HG02623 (cell line): ENCODE measurements around the gene IPO5.

Experiments used
- ATAC-seq: cut with Tn5 transposase; IDR thresholded peaks from one replicate; pipeline ENCODE4 v1.9.1; 2021; ENCODE audit warnings: moderate library complexity; ENCODE audit not compliant: unreplicated experiment

Gene IPO5

DNA sequence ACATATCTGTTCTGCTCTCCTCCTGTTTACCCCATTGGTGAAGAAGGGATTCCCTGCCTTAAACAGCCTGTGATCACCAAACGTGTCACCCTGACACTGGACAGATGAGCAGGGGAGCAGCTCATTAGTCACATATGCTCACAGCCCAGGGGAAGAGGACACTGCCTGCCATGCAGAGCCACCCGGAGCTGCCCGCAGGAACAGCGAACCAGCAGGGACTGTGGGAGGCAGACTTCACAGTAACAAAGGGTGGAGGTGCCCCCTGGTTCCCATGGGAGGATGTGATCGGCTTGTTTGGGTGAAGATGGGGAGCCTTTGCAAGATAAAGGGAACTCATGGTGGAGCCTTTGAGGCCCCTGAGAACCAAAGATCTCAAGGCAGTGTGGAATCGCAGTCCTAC is 100.8 kb downstream of the IPO5 start:
- ATAC-seq = no peak

DNA sequence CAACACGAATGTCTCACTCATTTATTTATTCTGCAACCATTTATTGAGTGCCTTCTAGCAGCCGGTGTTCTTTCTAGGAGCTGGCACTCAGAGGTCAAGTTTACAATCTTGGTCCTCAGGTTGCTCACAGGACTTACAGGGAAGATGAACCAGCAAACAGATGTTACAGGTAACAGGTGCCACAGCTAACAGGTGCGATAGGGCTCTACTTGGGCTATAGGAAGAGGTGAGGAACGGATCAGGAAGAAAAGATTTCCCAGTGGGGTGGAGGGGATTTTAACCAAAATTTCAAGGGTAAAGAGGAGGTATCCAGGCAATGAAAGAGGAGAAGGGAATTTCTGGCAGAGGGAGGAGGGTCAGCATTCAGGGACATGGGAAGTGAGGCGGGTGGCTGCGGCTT is 102.1 kb downstream of the IPO5 start:
- no peak for ATAC-seq

DNA sequence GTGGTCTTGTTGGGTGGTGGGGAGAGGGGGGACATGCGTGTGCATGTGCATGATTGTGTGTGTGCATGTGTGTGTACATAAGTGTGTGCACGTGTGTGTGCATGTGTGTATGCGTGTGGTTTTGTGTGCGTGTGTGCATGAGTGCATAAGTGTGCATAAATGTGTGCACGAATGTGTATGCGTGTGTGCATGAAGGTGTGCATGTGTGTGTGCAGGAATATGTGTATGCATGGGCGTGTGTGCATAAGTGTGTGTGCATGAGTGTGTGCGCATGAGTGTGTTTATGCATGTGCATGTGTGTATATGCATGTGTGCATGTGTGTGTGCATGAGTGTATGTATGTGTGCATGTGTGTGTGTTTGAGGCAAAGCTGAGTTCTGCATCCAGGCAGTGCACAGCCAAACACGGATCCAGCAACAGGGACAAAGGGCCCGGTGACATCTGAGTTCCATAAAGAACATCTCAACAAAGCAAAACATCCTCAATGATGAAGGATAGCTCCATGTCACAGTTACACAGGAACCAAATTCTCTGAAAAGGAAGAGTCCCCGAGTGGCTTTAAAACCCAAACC is 103.5 kb downstream of the IPO5 start:
- ATAC-seq = no peak

DNA sequence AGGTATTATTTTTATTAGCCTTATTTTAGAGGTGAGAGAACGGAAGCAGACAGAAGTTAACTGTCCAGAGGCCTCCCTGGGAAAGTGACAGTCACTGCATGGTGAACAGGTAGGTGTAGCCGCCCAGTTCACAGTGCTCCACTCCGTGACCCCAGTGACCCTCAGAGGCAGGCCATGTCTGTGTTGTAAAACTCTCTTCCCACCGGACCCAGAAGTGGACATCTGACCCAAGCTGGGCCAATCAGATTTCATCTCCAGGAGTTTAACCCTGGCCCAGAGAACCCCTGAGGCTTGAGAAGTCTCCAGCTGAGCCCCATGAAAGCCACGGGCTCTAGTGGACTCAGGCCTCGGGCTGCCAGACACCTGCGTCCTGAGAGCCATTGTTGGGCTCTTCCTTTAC is 105.8 kb downstream of the IPO5 start:
- no peak for ATAC-seq

DNA sequence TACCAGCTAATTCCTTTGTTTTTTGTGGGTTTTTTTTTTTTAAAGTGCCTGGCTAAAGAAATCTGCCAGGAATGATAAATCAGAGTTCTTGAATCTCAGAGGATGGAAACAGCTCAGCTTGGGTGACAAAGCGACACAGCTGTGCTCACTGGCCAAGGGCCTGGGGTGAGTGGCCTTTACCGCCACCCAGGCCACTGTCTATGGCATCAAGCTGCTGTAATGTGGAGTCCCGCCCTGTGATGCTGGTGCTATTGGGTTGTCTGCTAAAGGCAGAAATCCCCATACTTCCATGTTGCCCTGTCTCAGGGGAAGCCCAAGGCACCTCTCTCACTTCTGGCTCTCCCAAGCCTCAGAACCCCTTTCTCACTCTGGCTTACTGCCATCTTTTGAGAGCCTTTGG is 106.8 kb downstream of the IPO5 start:
- ATAC-seq = no peak

DNA sequence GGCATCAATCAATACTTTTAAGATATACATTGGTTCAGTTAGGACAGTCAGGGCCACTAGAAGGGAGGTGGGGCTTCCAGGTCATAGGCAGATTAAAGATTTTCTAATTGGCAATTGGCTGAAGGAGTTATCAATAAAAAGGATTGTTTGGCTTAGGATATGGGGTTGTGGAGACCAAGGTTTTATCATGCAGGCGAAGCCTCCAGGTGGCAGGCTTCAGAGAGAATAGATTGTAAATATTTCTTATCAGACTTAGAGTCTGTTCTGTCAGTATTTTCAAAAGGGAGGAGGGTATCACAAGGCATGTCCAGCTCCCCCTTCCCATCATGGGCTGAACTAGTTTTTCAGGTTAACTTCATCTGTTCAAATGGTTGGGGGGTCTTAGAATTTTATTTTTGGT is 112.0 kb downstream of the IPO5 start:
- no peak for ATAC-seq

DNA sequence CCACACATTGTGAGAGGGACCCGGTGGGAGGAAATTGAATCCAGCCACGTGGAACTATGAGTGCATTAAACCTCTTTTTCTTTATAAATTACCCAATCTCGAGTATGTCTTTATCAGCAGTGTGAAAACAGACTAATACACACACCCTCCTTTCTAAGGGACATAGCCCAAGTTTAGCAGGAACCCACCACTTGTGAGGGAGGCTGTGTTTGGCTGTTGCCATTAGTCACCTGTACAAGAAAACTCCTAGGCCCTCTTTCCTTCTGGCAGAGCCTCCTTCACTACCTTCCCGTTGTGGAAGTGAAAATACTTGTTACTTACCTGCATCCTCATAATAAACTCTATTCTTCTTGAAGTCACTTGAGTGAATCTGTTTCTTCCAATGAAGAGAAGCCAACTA is 113.2 kb downstream of the IPO5 start:
- no peak for ATAC-seq

DNA sequence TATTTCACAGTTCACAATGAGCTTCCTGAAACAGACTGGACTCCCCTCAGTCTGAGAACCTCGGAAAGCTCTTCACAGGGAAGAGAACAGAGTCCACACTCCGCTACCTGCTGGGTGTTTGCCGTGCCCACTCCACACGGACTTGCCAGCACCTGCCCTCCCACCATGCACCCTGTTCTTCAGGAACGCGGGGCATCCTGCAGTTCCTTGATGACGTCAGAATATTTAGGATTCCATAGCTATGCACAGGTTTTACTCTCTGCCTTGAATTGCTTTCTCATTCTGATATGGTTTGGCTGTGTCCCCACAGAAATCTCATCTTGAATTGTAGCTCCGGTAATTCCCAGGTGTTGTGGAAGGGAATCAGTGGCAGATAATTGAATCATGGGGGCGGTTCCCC is 115.0 kb downstream of the IPO5 start:
- ATAC-seq = no peak

DNA sequence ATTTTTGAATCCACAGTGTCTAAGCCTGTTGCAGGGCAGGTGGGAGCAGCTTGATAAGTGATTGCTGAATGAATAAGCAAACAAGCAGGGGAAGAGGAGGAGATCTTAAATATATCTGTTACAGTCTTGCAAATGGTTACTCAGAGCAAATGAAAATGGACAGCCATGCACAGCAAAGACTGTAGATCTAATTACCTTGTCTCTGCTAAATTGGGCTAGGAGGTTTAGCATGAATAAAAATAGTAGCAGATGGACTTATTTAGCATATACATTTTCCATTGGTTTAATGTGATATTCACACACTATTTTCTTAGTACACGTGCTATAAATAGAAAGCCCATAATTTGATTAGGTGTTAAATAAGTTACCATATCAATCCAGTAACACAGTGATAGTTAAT is 116.5 kb downstream of the IPO5 start:
- no peak for ATAC-seq

DNA sequence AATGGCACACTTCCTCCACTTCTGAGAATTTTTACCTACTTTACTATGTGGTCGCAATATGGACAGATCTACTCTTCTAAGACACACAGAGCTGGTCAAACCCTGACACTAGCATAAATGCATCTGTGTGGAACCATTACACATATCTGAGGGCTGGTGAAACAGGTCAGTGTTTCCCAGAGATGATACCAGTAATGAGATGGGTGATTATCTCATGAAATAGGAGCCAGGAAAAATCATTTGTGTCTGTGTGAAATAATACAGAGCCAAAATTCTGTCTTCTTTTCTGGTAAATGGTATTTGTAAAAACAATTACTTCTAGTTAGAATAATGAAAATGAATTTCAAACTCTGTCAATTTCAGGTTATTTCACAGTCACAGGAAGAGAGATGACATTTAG is 117.8 kb downstream of the IPO5 start:
- ATAC-seq = no peak

DNA sequence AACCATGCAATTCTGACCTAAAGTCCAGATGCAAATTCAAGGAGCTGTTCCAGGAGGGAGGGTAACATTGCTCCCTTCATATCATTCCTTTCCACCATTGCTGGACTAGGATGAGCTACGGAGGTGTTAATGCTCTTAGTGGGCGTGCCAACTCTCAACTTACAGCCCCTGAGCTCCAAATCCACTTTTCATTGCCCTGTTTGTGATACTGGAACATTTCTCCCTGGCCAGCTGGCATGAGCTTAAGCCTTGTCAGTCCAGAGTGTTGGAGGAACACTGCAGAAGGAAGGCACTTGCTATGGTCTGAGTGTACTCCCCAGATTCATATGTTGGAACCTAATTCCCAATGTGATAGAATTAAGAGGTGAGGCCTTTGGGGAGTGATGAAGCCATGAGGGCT is 119.0 kb downstream of the IPO5 start:
- no peak for ATAC-seq
